ENCODE measurements around the gene GTPBP8.

GRCh38 chr3:112967425-112967824 is 23.4 kb upstream of the GTPBP8 start:
- TF ChIP-seq ZBTB7A (IDR thresholded peaks at IDR 0.05; ENCODE audit: low read depth) (no peak), EP300 (IDR thresholded peaks at IDR 0.05; ENCODE audit: borderline replicate concordance) (no peak), YY1 (IDR thresholded peaks at IDR 0.05; ENCODE audit: low read depth) (no peak), TAF1 (IDR thresholded peaks at IDR 0.05; ENCODE audit: low read depth) (no peak), TCF12 (IDR thresholded peaks at IDR 0.05; ENCODE audit: low read depth) (no peak), CEBPB (IDR thresholded peaks at IDR 0.05) (no peak), EGR1 (IDR thresholded peaks at IDR 0.05) (no peak), RAD21 (IDR thresholded peaks at IDR 0.05; ENCODE audit: low read depth) (no peak), FOXM1 (IDR thresholded peaks at IDR 0.05; ENCODE audit: borderline replicate concordance, low read depth) (no peak)
- TF ChIP-seq, protein P1, sequence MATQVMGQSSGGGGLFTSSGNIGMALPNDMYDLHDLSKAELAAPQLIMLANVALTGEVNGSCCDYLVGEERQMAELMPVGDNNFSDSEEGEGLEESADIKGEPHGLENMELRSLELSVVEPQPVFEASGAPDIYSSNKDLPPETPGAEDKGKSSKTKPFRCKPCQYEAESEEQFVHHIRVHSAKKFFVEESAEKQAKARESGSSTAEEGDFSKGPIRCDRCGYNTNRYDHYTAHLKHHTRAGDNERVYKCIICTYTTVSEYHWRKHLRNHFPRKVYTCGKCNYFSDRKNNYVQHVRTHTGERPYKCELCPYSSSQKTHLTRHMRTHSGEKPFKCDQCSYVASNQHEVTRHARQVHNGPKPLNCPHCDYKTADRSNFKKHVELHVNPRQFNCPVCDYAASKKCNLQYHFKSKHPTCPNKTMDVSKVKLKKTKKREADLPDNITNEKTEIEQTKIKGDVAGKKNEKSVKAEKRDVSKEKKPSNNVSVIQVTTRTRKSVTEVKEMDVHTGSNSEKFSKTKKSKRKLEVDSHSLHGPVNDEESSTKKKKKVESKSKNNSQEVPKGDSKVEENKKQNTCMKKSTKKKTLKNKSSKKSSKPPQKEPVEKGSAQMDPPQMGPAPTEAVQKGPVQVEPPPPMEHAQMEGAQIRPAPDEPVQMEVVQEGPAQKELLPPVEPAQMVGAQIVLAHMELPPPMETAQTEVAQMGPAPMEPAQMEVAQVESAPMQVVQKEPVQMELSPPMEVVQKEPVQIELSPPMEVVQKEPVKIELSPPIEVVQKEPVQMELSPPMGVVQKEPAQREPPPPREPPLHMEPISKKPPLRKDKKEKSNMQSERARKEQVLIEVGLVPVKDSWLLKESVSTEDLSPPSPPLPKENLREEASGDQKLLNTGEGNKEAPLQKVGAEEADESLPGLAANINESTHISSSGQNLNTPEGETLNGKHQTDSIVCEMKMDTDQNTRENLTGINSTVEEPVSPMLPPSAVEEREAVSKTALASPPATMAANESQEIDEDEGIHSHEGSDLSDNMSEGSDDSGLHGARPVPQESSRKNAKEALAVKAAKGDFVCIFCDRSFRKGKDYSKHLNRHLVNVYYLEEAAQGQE (IDR thresholded peaks at IDR 0.05; ENCODE audit: low read depth), result no peak
- TF ChIP-seq, protein P2, sequence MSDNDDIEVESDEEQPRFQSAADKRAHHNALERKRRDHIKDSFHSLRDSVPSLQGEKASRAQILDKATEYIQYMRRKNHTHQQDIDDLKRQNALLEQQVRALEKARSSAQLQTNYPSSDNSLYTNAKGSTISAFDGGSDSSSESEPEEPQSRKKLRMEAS (IDR thresholded peaks at IDR 0.05), result no peak
